H1 (cell line): ENCODE data around the gene EMC10. TPM values are rescaled to one million over a fixed set of nuclear protein-coding genes. Genes with fewer than 3 reads are reported as not detected.

Source experiments
- CTCF ChIA-PET: fragments of 300-600 bp; sonication (Branson Sonifier 250); formaldehyde crosslinking; loops from one replicate; lab custom pipeline; 2021; ENCODE audit not compliant: partially characterized antibody; lab: Charles Lee
- POLR2A ChIA-PET: fragments of 300-600 bp; sonication (Branson Sonifier 250); formaldehyde crosslinking; loops from one replicate; lab custom pipeline; 2021; ENCODE audit warnings: inconsistent platforms; ENCODE audit not compliant: partially characterized antibody; lab: Charles Lee
- DNase-seq, 2 experiments: peaks; one replicate each; pipeline versions ENCODE4 v3.0.0 to v3.0.0-alpha.2; 2010 to 2022; ENCODE audit warnings: low spot score in 2 of 2, low read depth in 1 of 2, mixed read lengths in 1 of 2
- FAIRE-seq: peaks from 2 replicates; lab custom pipeline; 2011; peaks lifted over from hg19 to GRCh38; lab: Jason Lieb, UNC
- H2AFZ ChIP-seq: 2 replicates; pipeline ENCODE4 v1.8.1; 2012; ENCODE audit warnings: low read length, inconsistent platforms
- H2AK5ac ChIP-seq: 2 replicates; pipeline ENCODE4 v1.6.1; 2013; ENCODE audit warnings: low read depth, low read length
- H2BK120ac ChIP-seq: replicated peaks from 2 replicates; pipeline ENCODE3; 2013; ENCODE audit warnings: low read depth, low read length, inconsistent platforms
- H2BK12ac ChIP-seq: 2 replicates; pipeline ENCODE4 v1.6.1; 2013; ENCODE audit warnings: low read depth, low read length
- H2BK15ac ChIP-seq: 2 replicates; pipeline ENCODE4 v1.6.1; 2013; ENCODE audit warnings: low read length
- H2BK20ac ChIP-seq: 2 replicates; pipeline ENCODE4 v1.6.1; 2013; ENCODE audit warnings: low read length
- H2BK5ac ChIP-seq: 2 replicates; pipeline ENCODE4 v1.6.1; 2013; ENCODE audit warnings: low read depth, low read length
- H3K14ac ChIP-seq: 2 replicates; pipeline ENCODE4 v1.6.1; 2013; ENCODE audit warnings: inconsistent platforms; ENCODE audit not compliant: insufficient read length
- H3K18ac ChIP-seq: 2 replicates; pipeline ENCODE4 v1.6.1; 2013; ENCODE audit warnings: low read length; ENCODE audit errors: extremely low read depth
- H3K23ac ChIP-seq: 2 replicates; pipeline ENCODE4 v1.6.1; 2013; ENCODE audit warnings: inconsistent platforms; ENCODE audit not compliant: insufficient read length
- H3K23me2 ChIP-seq: 2 replicates; pipeline ENCODE4 v1.6.1; 2013; ENCODE audit warnings: low read depth, low read length
- H3K27ac ChIP-seq: 2 replicates; pipeline ENCODE4 v1.6.1; 2011; ENCODE audit warnings: low read depth, low read length, inconsistent platforms
- H3K27me3 ChIP-seq, 4 experiments: replicated peaks in 1 of 4; 1 replicate in 1 of 4; 2 replicates in 3 of 4; pipeline versions ENCODE4 v1.6.1 to v1.8.1; 2011 to 2013; ENCODE audit warnings: low read length in 3 of 4, mild to moderate bottlenecking in 3 of 4, inconsistent platforms in 2 of 4, mixed read lengths in 2 of 4, moderate library complexity in 1 of 4; ENCODE audit not compliant: control insufficient read depth in 3 of 4, insufficient read depth in 3 of 4; ENCODE audit errors: extremely low read depth in 1 of 4
- H3K36me3 ChIP-seq, 4 experiments: 2 replicates each; pipeline versions ENCODE4 v1.6.1 to v1.8.1; 2011 to 2013; ENCODE audit warnings: mild to moderate bottlenecking in 4 of 4, low read length in 3 of 4, moderate library complexity in 2 of 4, control low read depth in 1 of 4, inconsistent platforms in 1 of 4; ENCODE audit not compliant: insufficient read depth in 4 of 4, control insufficient read depth in 2 of 4
- H3K4ac ChIP-seq: replicated peaks from 2 replicates; pipeline ENCODE3; 2013; ENCODE audit warnings: low read length, low read depth, mixed read lengths, inconsistent platforms; ENCODE audit not compliant: insufficient read length
- H3K4me1 ChIP-seq, 4 experiments: replicated peaks in 1 of 4; 1 replicate in 1 of 4; 2 replicates in 3 of 4; pipeline versions ENCODE4 v1.6.1 to v1.8.1; 2011 to 2013; ENCODE audit warnings: low read length in 3 of 4, inconsistent platforms in 2 of 4, mixed read lengths in 1 of 4; ENCODE audit not compliant: insufficient read depth in 4 of 4, control insufficient read depth in 3 of 4
- H3K4me2 ChIP-seq, 2 experiments: 2 replicates each; pipeline versions ENCODE4 v1.6.1 to v1.8.1; 2011 to 2013; ENCODE audit warnings: low read depth in 2 of 2, low read length in 2 of 2, control low read depth in 1 of 2, inconsistent platforms in 1 of 2, mild to moderate bottlenecking in 1 of 2; ENCODE audit not compliant: insufficient read depth in 1 of 2
- H3K4me3 ChIP-seq, 4 experiments: fragments of 200-600, 300-600 bp in 1 of 4; sonication (generic), shearing (Covaris generic), sonication (Bioruptor Twin) in 1 of 4; 2 replicates each; pipeline versions ENCODE4 v1.5.1 to v1.8.1; 2011 to 2016; ENCODE audit warnings: low read length in 4 of 4, low read depth in 3 of 4, control low read depth in 2 of 4, inconsistent platforms in 2 of 4, mild to moderate bottlenecking in 2 of 4, mixed read lengths in 1 of 4, moderate library complexity in 1 of 4; ENCODE audit not compliant: insufficient read depth in 2 of 4; ENCODE audit errors: extremely low read depth in 1 of 4
- H3K56ac ChIP-seq: replicated peaks from 2 replicates; pipeline ENCODE3; 2013; ENCODE audit warnings: low read depth, mild to moderate bottlenecking, mixed read lengths, low read length, inconsistent platforms; ENCODE audit not compliant: insufficient read length
- H3K79me1 ChIP-seq: 2 replicates; pipeline ENCODE4 v1.6.1; 2013; ENCODE audit warnings: low read depth, low read length, control low read depth
- H3K79me2 ChIP-seq, 2 experiments: 2 replicates each; pipeline versions ENCODE4 v1.6.1 to v1.8.1; 2012 to 2013; ENCODE audit warnings: low read length in 2 of 2, mild to moderate bottlenecking in 2 of 2, inconsistent platforms in 1 of 2; ENCODE audit not compliant: insufficient read depth in 2 of 2, control insufficient read depth in 1 of 2
- H3K9ac ChIP-seq, 4 experiments: replicated peaks in 1 of 4; 1 replicate in 1 of 4; 2 replicates in 3 of 4; pipeline versions ENCODE4 v1.6.1 to v1.8.1; 2011 to 2013; ENCODE audit warnings: low read depth in 3 of 4, low read length in 3 of 4, control low read depth in 2 of 4, mild to moderate bottlenecking in 2 of 4, moderate library complexity in 2 of 4, inconsistent platforms in 1 of 4; ENCODE audit errors: extremely low read depth in 1 of 4
- H3K9me3 ChIP-seq, 2 experiments: 2 replicates each; pipeline versions ENCODE4 v1.6.1 to v1.8.1; 2012 to 2013; ENCODE audit warnings: mild to moderate bottlenecking in 2 of 2, moderate library complexity in 2 of 2, control low read depth in 1 of 2, inconsistent platforms in 1 of 2, low read depth in 1 of 2, low read length in 1 of 2, mixed read lengths in 1 of 2; ENCODE audit not compliant: insufficient read depth in 2 of 2
- H4K20me1 ChIP-seq, 2 experiments: replicated peaks in 1 of 2; 2 replicates each; pipeline versions ENCODE3 to v1.8.1; 2011 to 2013; ENCODE audit warnings: inconsistent platforms in 2 of 2, low read length in 2 of 2, mild to moderate bottlenecking in 1 of 2; ENCODE audit not compliant: insufficient read depth in 2 of 2, control insufficient read depth in 1 of 2
- H4K5ac ChIP-seq: 2 replicates; pipeline ENCODE4 v1.6.1; 2013; ENCODE audit warnings: low read length, low read depth, mixed read lengths, inconsistent platforms; ENCODE audit not compliant: insufficient read length
- H4K8ac ChIP-seq: 2 replicates; pipeline ENCODE4 v1.8.0; 2013; ENCODE audit warnings: mild to moderate bottlenecking, moderate library complexity, low read length, inconsistent platforms; ENCODE audit not compliant: insufficient read depth; ENCODE audit errors: extremely low read depth
- H4K91ac ChIP-seq: replicated peaks from 2 replicates; pipeline ENCODE3; 2013; ENCODE audit warnings: low read length, mixed read lengths, inconsistent platforms; ENCODE audit not compliant: insufficient read length
- ATF3 ChIP-seq: IDR thresholded peaks from 2 replicates; pipeline ENCODE4 v1.6.1; 2011; ENCODE audit warnings: low read depth, mild to moderate bottlenecking, low read length; ENCODE audit not compliant: insufficient read depth
- BRCA1 ChIP-seq: IDR thresholded peaks from 2 replicates; pipeline ENCODE4 v1.6.1; 2012; ENCODE audit warnings: low read depth, low read length, improper control_type of control experiment
- CTCF ChIP-seq, 3 experiments: IDR thresholded peaks; 1 replicate in 2 of 3; 2 replicates in 1 of 3; pipeline versions ENCODE4 v1.5.1 to v1.6.1; 2011; ENCODE audit warnings: low read length in 3 of 3, mild to moderate bottlenecking in 3 of 3, inconsistent platforms in 2 of 3, low read depth in 1 of 3, moderate library complexity in 1 of 3; ENCODE audit not compliant: insufficient read depth in 1 of 3; ENCODE audit errors: control extremely low read depth in 1 of 3
- POU5F1 ChIP-seq: IDR thresholded peaks from 2 replicates; pipeline ENCODE4 v1.6.1; 2011; ENCODE audit warnings: low read depth, mild to moderate bottlenecking, low read length, moderate library complexity
- WGBS, 2 experiments: shearing (Covaris generic) in 1 of 2; methylation state at CpG; one replicate each; pipeline versions ENCODE4 v1.1.6 to v1.1.7; 2013 to 2015; ENCODE audit warnings: low lambda C conversion rate in 2 of 2, mixed read lengths in 2 of 2, inconsistent platforms in 1 of 2, low coverage in 1 of 2, missing lambda C conversion rate in 1 of 2; ENCODE audit not compliant: insufficient replicate concordance in 2 of 2, insufficient coverage in 1 of 2, insufficient read length in 1 of 2; ENCODE audit errors: extremely low coverage in 1 of 2, missing lambda C conversion rate in 1 of 2; 5-methylcytosine and 5-hydroxymethylcytosine counted together
- polyA plus RNA-seq, 7 experiments: library from polyadenylated mRNA; depleted of rRNA in 3 of 7; stranded (reverse) in 5 of 7; unstranded in 2 of 7; fragments of >200 nt in 5 of 7; fragments of 200-250 nt in 2 of 7; gene quantifications; 1 replicate in 5 of 7; 2 replicates in 1 of 7; 4 replicates in 1 of 7; pipeline versions ENCODE4 v1.2.1 to v1.2.3, GENCODE V29; 2011 to 2013; ENCODE audit warnings: missing spikeins in 2 of 7, mixed read lengths in 2 of 7
- total RNA-seq: library from RNA; stranded (reverse); fragmentation: NEBNext Ultra II Directional; extraction: Animal tissue kit (Norgen Biotek cat#: 25700); gene quantifications from 2 replicates; pipeline ENCODE4 v1.2.1, GENCODE V29; 2021

EMC10 gene
- total and polyA plus RNA-seq, 2 of the 8 experiments (the other 6 are each of a cell fraction or from before 2014, with no cell fraction given), result 77.6 to 103 TPM

- TF ChIP-seq ATF3 (no peak), BRCA1 (no peak), POU5F1 (no peak), CTCF (IDR thresholded peaks at IDR 0.05; ENCODE audit: control extremely low read depth in 1 of 3, insufficient read depth in 1 of 3, low read depth in 1 of 3, low read length in 3 of 3) (no peak)
- Histone ChIP-seq H2BK5ac (no peak overlapping the region), H4K20me1 (no peaks in the 10 kb centered on the region), H3K56ac (no peak overlapping the region), H2BK20ac (no peak overlapping the region), H3K4me1 (peaks cover 2 to 18% (median 12%) of the 10 kb centered on the region in 4 experiments), H4K8ac (no peak overlapping the region), H4K5ac (no peak overlapping the region), H3K79me1 (no peaks in the 10 kb centered on the region), H3K9me3 (no peaks in the 10 kb centered on the region), H3K18ac (no peak overlapping the region), H3K36me3 (no peaks in the 10 kb centered on the region), H2AK5ac (no peak overlapping the region), H2BK120ac (no peak overlapping the region), H3K23ac (no peak overlapping the region), H3K79me2 (no peaks in the 10 kb centered on the region), H3K27ac (no peak overlapping the region), H3K23me2 (peaks cover 3% of the 10 kb centered on the region; the same call in 1 of the 2 replicates), H3K27me3 (peaks cover 0 to 19% (median 8%) of the 10 kb centered on the region in 4 experiments; a peak in 4 of 7 replicates), H3K4me2 (0 out of 4 replicates have a peak overlapping the region, but pooled peaks of 1 of the 2 experiments have one; percentile 52), H4K91ac (no peak overlapping the region), H3K4me3 (no peak overlapping the region), H3K9ac (no peak overlapping the region), H3K4ac (no peak overlapping the region), H2BK12ac (peak overlapping the region; percentile 23; the same call in 1 of the 2 replicates), H3K14ac (no peak overlapping the region), H2BK15ac (0 out of 2 replicates have a peak overlapping the region, but pooled peaks have one; percentile 46), H2AFZ (no peak overlapping the region)
- FAIRE-seq, result no peak
- WGBS, 2 experiments, result 91% methylated on average over 7 of the region's 7 CpGs; no CpG with 5 or more reads in 1 of the 2 experiments
- no peak for DNase-seq
- ChIA-PET POLR2A (interaction anchor here (0.6 to 3.1 kb wide), 10 partner anchors 9 to 115 kb away, joined by 3 to 16 read pairs (median 4); partner anchors contain the start of genes POLD1 and SPIB), CTCF (interaction anchor here (1.4 to 2.1 kb wide), 6 partner anchors 32 to 67 kb away, joined by 3 to 10 read pairs (median 6); partner anchors contain the start of gene POLD1)
These were observed 47.4 kb upstream of the EMC10 start for GRCh38 chr19:50428772-50429463.
